ENCODE data around the gene CDC42BPA. TPM values are rescaled to one million over a fixed set of nuclear protein-coding genes. Genes with fewer than 3 reads are reported as not detected.
"Not testable (repeated sequence)": the region's sequence is repeated elsewhere in the genome, so short reads cannot be mapped to it uniquely, and the experiment has no call there.

The CDC42BPA gene
- total RNA-seq, 1 donor from 2014 or later: 37.4 TPM

DNA sequence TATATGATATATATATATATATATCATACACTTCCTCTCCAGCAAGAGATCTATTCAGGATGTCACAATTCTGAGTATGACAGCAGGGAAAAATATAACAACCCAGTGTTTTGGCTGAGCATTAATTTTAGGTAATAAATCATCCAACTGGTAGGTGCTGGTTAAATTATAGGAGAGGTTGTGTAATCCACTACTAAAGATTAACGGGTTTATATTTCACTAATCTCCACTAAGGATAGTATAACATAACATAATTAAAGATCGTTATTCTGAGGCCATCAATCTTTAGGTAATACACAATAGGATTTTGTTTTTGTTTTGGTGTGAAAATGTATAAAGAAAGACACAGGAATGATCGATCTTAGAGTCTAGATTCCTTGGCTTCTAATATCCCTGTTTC lies 276.0 kb downstream of the CDC42BPA start:
- ATAC-seq (no peak), DNase-seq (no peak)
- intact Hi-C loops (cut with micrococcal nuclease): no loop called here

DNA sequence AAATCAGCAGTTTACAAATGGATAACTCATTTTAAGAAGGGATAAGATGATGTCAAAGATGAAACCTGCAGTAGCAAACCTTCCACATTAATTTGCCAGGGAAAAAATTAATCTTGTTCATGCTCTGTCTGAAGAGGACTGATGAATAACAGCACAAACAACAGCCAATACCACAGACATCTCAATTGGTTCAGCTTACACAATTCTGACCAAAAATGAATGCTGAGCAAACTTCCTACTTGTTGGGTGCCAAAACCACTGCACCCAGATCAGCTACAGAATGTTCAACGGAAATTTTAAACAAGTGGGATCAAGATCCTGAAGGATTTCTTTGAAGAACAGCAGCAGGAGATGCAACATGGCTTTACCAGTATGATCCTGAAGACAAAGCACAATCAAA lies 279.9 kb downstream of the CDC42BPA start:
- ATAC-seq: no peak
- DNase-seq: no peak
- intact Hi-C loops (cut with micrococcal nuclease): no loop called here

DNA sequence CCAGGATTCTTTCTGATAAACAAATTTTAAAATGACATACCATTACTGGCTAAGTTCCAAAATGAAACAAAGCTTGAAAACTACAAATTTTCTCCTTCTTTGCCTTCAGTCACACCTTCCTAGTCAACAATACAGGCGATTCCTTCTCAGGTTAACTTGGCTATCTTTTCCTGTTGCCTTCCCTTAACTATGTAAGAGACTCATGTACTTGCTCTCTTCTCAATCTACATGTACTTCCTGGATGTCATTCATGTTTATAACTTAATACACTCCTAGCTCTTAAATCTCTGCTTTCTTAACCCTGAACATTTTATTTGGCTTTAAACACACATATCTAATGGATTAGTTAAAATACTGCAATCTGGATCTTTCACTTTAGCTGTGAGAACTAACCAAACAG lies 281.2 kb downstream of the CDC42BPA start:
- intact Hi-C loops (cut with micrococcal nuclease): no loop called here
- ATAC-seq (no peak), DNase-seq (no peak)

DNA sequence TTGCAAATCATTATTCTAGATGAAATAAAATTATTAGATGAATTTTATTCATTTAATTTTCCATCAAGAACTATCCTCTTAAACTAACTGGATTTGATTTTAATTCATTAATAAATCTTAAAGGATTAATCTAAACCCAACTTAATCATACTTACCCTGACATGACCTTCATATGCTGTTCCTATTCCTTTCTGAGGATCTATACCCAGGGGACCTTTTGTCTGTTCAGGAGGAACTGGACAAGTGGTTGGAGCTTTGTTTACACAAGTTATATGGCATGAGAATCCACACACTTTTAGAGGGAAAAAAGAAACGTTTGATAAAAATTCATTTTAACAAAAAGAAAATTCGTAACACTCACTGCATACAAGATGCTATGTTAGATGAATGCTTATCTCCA lies 283.0 kb downstream of the CDC42BPA start:
- no peak for ATAC-seq
- no peak for DNase-seq
- intact Hi-C loops (cut with micrococcal nuclease): no loop called here

DNA sequence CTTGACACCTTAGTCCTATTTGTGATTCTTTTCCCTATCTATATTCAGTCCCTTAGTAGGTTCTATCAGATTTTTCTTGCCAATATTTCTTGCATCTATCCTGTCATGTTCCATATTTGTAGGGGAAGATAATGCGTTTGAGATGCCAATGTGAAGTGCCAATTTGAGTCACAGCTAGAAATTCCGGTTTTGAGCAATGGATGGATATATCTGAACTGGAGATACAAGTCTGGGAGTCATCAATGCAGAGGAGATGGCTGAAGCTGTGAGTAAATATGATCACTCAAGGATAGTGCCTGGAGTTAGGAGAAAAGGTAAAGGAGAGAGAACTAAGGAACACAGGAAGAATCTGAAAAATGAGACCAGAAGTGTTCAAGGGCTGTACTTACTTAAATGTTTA lies 284.4 kb downstream of the CDC42BPA start:
- intact Hi-C loops (cut with micrococcal nuclease): no loop called here
- ATAC-seq: no peak

DNA sequence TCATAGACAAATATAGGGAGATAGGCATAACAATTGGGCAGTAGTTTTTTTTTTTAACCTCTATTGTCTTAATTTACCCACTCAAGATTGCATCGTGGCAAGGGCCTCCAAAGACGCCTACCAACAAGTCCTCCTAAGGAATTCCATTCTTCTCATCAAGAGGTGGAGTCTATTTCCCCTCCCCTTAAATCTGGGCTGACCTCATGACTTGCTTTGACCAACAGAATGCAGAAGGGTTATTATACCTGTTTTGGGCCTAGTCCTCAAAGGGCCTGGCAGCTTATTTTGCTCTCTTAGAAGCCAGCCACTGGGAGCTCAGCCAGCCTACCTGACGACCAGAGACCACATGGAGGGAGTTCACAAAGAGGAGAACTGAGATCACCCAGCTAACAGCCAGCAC lies 285.9 kb downstream of the CDC42BPA start:
- no peak for DNase-seq
- no peak for ATAC-seq
- intact Hi-C loops (cut with micrococcal nuclease): no loop called here

More for the DNA sequence above, 284.4 kb downstream of the CDC42BPA start:
- DNase-seq: no peak

DNA sequence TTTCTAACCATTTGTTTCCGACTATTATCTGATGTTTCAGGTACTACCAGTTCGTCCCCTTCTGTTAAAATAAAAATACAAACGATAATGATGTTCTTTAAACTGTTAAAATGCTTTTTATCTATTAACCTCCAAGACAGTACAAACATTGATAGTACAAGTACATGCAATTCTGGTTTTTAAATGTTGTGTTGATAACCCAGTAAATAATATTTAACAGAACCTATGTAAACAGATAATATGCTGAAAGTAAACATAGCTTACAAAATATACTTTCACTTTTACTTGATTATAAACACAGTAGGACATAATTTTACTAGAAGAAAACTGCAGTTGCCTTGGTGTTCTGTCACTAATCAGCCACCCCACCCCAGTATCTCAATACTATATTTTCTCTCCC lies 301.3 kb downstream of the CDC42BPA start:
- intact Hi-C loops (cut with micrococcal nuclease): no loop called here
- ATAC-seq: no peak
- no peak for DNase-seq

DNA sequence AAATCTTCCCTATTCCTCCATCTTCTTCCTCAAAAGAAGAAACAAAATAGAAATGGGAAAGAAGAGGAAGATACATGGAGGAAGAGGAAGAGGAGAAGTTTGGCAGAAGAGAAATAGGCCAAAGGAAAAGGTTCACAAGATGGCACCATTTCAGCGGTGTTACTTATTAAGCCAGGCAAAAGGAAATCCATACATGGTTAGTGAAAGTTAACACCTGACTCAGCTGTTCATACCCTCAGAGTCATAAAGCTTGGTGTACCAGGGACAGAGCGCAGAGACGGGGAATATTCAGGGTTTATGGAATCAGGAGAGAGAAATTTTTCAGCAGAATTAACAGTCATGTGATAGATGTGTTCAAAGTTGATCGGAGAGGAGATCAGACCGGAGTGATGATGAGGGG lies 307.6 kb downstream of the CDC42BPA start:
- intact Hi-C loops (cut with micrococcal nuclease): no loop called here
- DNase-seq (no peak), ATAC-seq (no peak)

DNA sequence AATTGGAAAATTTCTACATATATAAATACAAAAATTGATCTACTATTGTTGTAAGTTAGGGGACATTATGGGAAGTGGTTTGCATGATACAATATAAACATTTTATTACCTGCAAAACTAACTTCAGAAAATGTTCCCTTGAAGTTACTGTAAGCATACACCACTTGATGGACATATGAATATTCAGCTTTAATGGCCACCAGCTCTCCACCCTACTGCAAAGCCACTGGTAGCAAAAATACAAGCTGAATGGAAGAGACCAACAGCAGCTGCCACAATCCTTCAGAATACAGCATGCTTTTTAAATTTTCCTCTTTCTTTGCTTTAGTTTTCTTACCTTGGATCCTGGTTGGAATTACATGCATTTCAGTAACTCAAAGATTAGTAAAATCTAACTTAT lies 308.4 kb downstream of the CDC42BPA start:
- ATAC-seq: no peak
- intact Hi-C loops (cut with micrococcal nuclease): no loop called here
- DNase-seq: no peak

DNA sequence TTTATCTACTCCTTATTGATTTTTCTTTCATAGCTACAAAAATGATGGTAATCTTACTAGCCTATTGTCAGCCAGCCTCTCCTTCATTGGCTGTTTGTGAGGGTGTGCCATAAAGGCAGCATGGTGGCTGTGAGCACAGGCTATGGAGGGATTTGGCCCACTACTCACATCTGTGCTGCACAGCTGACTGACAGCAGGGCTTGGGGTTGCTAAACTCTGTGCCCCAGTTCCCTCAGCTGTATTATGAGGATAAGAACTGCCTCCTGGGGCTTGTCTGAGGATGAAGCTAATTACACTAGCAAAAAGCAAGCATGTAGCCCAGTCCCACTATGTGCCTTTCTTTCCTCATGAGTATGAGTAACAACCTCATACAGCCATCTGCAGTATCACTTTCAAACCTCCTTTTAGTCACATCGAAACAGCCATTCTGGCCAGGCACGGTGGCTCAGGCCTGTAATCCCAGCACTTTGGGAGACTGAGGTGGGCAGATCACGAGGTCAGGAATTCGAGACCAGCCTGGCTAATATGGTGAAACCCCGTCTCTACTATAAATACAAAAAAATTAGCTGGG lies 312.0 kb downstream of the CDC42BPA start:
- ATAC-seq: no peak
- intact Hi-C loops (cut with micrococcal nuclease): no loop called here
- no peak for DNase-seq

DNA sequence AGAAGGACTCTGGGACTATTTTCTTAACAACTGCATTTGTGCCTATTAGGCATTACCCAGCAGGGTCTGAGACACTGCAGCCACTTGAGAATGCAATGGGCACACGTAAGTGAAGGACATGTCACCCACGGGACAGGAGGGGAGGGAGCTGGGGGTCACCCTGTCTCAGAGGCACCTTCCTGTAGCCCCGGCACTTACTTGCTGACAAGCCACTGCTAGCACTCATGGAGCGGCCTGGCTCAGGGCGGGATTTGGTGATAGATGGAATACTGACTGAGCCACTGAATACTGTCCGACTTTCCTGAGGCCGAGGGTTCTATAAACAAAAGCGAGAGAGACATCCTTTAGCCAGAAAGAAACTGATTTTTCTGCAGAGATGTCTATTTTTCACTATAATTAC lies 313.5 kb downstream of the CDC42BPA start:
- ATAC-seq: no peak
- no peak for DNase-seq
- intact Hi-C loops (cut with micrococcal nuclease): no loop called here

DNA sequence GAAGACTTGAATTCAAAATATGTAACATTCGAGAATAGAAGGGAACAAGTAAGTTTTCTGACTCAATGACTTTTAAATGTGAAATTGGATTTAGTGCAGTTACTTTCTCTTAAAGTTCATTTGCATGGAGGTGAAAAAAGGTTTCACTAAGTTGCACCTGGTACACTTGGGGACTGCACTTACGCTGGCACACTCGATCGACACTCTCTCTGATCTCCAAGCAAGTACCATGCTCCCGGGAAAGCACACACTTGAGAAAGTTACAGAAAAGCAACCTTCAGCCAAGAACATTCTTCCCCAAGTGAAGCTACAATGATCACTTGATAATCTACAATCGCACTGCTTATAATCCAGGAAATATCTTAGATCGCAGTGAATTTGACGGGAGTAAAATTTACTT lies 315.1 kb downstream of the CDC42BPA start:
- no peak for ATAC-seq
- DNase-seq: no peak
- intact Hi-C loops (cut with micrococcal nuclease): no loop called here

DNA sequence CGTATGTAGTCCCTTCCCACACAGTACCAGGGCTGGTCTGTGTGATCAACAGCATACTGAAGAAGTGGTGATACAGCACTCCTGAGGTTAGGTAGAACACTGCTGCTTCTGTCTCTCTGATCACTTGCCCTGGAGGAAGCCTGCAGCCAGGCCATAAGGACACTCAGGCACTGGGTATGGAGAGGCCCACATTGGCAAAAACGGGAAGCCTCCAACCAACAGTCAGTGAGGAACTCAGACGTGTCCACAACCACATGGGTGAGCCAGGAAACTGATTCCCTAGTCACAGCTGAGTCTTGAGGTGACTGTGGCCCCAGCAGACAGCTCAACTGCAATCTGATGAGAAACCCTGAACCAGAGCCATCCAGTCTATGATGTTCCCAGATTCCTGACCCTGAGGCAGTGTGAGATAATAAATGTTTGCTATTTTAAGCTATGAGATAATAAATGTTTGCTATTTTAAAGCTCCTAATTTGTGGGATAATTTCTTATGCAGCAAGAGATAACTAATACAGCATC lies 315.7 kb downstream of the CDC42BPA start:
- DNase-seq (no peak), ATAC-seq (peak; percentile 11)
- intact Hi-C loops (cut with micrococcal nuclease): no loop called here

DNA sequence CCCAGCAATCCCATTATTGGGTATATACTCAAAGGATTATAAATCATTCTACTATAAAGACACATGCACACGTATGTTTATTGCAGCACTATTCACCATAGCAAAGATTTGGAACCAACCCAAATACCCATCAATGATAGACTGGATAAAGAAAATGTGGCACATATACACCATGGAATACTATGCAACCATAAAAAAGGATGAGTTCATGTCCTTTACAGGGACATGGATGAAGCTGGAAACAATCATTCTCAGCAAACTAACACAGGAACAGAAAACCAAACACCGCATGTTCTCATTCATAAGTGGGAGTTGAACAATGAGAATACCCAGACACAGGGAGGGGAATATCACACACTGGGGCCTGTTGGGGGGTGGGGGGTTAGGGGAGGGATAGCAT lies 318.7 kb downstream of the CDC42BPA start:
- intact Hi-C loops (cut with micrococcal nuclease); DNase-seq; ATAC-seq: not testable (repeated sequence)

DNA sequence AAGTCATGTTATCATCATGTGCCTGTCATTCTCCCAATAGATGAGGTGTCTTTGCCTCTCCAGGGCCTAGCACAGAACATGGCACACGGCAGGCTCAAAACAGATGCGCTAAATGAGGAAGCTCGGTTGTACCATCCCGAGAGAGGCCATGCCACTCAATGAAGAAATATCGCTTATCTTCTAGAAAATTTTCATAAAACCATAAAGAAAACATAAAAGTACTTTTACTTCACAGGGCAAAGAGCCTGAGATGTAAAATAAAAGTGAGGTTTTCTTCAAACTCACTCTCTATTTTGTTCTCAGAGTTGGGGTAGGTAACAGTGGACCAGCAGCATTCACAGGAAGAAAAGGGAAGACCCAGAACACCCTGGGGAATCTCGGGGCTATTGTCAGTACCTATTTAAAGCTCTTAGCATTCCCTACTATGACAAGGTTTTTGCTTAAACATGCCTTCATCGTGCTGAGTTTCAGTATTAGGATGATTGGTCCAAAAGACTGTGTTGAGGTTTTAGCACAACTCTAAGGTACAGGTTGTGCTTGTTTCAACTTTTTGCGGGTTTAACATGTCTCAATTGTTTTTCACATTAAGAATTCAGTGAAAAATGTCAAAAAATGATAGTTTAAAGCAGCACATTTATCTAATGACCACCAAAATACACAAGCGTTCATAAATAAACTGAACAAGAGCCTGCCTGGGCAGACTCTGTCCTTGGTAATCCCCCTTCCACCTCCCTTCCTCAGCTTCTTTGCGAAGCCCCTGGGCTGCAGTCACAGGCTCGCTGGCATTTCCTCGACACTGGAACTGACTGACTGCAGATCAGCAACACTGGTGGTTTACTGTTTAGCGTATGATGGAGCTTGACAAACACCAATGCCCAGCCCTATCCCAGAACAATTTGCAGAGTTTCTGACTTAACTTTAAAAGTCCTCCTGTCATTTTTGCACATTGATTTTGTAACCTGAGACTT lies 322.6 kb downstream of the CDC42BPA start:
- DNase-seq: no peak
- intact Hi-C loops (cut with micrococcal nuclease): no loop called here
- no peak for ATAC-seq

DNA sequence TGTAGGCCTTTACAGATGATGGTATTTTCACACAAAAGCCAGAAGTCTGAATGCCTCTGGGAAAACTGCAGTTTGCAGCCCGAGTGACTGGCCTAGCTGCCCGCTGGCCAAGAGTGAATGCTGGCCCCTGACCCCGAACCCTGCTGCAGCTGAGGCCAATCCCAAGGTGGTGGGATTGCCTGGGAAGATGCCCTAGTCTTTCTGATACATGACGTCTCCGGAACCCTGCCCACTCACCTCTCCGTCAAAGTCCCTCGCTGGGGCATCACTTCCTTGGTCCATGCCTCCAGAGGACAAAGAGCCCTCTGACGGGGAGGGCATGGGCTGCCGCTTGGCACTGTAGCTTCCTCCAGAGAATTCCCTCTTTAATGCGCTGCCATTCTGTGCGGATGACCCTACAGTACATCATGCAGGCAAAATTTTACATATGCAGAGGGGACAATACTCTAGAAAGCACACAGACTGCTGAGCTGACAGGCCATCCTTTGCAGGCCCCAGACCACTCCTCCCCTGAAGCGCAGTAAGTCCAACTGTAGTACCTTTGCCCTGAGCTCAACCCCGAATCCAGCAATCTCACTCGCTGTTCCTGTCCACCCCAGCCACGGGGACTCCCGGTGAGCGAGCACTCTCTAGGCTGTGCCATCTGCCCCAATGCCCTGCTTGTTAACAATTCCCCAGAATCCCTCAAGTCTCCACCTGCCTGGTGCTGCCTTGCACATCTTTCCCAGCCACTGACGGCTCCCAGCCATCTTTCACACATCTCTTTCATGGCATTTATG lies 323.5 kb downstream of the CDC42BPA start:
- no peak for ATAC-seq
- intact Hi-C loops (cut with micrococcal nuclease): no loop called here

DNA sequence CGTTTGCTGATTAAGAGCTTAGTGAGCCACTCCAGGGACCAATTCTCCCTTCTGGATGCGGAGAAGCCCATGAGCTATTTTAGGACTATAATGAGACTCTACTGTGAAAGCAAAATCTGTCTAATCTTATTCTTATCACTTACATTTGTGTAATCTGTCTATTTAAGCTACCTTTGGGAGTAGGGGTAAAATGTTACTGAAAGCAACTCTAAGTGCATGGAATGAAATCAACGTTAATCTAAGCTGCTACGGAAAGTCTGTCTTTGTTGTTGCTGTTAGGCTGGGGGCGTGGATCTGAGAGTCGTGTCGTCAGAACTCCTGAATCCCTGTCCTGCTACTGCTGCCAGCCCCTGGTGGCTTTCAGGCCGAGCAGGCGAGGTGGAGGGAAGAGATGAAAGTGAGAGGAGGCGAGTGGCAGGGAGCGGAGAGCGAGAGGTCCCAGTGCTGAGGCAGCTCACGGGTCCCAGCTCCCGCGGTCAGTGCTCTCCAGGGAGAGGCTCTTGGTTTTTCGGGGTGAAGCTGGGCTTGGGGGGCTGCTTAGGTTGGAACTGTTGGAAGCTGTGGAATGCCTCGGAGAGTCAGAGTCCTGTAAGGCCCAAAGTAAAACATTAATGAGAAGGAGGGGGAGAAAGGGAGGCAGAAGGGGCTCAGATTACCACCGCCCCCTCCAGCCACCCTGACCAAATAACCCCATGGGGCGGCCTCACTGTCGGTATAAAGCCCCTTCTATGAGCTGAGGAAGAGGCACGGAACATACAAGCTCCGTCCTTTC lies 324.3 kb downstream of the CDC42BPA start:
- peak; percentile 70 for ATAC-seq
- intact Hi-C loops (cut with micrococcal nuclease): no loop called here

More for the DNA sequence above, 323.5 kb downstream of the CDC42BPA start:
- DNase-seq: no peak

DNA sequence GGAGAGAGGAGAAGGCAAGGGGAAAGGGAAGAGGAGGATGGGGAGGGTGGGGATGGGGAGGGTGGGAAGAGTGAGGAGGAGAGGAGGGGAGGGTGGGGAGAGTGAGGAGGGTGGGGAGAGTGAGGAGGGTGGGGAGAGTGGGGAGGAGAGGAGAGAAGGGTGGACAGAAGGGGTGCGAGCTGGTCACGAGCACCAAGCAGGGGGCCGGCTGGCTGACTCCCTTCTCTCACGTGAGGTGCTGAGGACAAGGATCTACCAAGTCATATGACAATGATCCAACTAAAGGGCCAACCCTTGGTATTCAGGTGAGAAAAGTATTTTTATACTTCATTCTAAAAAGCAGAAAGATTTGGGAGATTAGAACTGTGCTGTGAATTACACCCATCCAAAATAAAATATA lies 326.4 kb downstream of the CDC42BPA start:
- intact Hi-C loops (cut with micrococcal nuclease): no loop called here
- DNase-seq (no peak), ATAC-seq (no peak)

More for the DNA sequence above, 324.3 kb downstream of the CDC42BPA start:
- DNase-seq: peak; percentile 47

DNA sequence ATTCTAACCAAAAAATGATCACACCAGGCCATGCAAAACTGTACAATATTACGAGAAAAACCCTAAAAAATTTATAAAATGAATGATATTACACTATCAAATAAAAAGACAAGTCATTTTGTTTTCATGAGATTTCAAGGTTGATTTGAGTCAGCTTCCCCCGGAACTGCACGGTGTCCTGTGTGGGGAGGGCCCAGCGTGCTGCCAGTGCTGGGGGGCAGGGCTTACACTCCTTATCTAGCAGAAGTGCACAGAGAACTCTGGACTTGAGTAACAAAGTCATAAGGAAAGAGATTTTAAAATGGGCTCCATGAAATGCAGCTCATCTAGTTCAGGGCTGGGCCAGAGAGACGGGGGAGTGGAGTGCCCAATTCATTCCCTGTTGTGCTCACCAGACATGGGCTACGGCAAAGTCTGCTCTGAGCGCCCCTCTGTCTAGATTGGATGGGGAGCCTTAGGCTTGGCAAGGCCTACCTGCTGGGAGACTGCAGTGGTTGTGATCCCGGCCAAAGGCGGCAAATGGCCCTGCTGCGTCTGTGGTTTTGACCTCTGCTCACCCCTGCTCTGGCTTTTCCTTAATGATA lies 328.1 kb downstream of the CDC42BPA start:
- DNase-seq (no peak), ATAC-seq (peak; percentile 31)

More for the DNA sequence above, 328.1 kb downstream of the CDC42BPA start:
- intact Hi-C loops (cut with micrococcal nuclease): no loop called here
